ENCODE results near the gene ZFYVE27.

Gene ZFYVE27

GRCh38 chr10:97718178-97718577 is 18.8 kb upstream of the ZFYVE27 start:
- H3K4me3 ChIP-seq (ENCODE audit: low read length), result no peak overlapping the region
- peaks cover 37% of the 10 kb centered on the region for H3K4me1 ChIP-seq (ENCODE audit: insufficient read depth, low read length)
- H3K36me3 ChIP-seq (ENCODE audit: insufficient read depth, low read length), result peaks cover 17% of the 10 kb centered on the region
- no peaks in the 10 kb centered on the region for H3K9me3 ChIP-seq (ENCODE audit: insufficient read depth, low read depth, low read length)
- H3K27me3 ChIP-seq (ENCODE audit: insufficient read depth, low read length), result no peaks in the 10 kb centered on the region
- 80% methylated on average over 6 of the region's 6 CpGs for WGBS
- H3K9ac ChIP-seq (ENCODE audit: low read depth, low read length), result no peak overlapping the region
- H3K27ac ChIP-seq (ENCODE audit: low read depth, low read length), result no peak overlapping the region

GRCh38 chr10:97718659-97719142 is 18.2 kb upstream of the ZFYVE27 start:
- Histone ChIP-seq H3K9me3 (ENCODE audit: insufficient read depth, low read depth, low read length) (no peaks in the 10 kb centered on the region), H3K4me1 (ENCODE audit: insufficient read depth, low read length) (peaks cover 37% of the 10 kb centered on the region), H3K27ac (ENCODE audit: low read depth, low read length) (peak overlapping the region; percentile 41; the same call in 1 of the 2 replicates), H3K4me3 (ENCODE audit: low read length) (no peak overlapping the region), H3K9ac (ENCODE audit: low read depth, low read length) (no peak overlapping the region), H3K36me3 (ENCODE audit: insufficient read depth, low read length) (peaks cover 17% of the 10 kb centered on the region), H3K27me3 (ENCODE audit: insufficient read depth, low read length) (no peaks in the 10 kb centered on the region)
- WGBS, result 84% methylated on average over 8 of the region's 8 CpGs

- WGBS, result 91% methylated on average over 2 of the region's 2 CpGs
- Histone ChIP-seq H3K27ac (ENCODE audit: low read depth, low read length) (peak overlapping the region; percentile 68), H3K9me3 (ENCODE audit: insufficient read depth, low read depth, low read length) (no peaks in the 10 kb centered on the region), H3K4me3 (ENCODE audit: low read length) (0 out of 2 replicates have a peak overlapping the region, but pooled peaks have one; percentile 10), H3K9ac (ENCODE audit: low read depth, low read length) (no peak overlapping the region), H3K27me3 (ENCODE audit: insufficient read depth, low read length) (no peaks in the 10 kb centered on the region), H3K4me1 (ENCODE audit: insufficient read depth, low read length) (peaks cover 37% of the 10 kb centered on the region), H3K36me3 (ENCODE audit: insufficient read depth, low read length) (peaks cover 17% of the 10 kb centered on the region)
These were observed 17.3 kb upstream of the ZFYVE27 start for GRCh38 chr10:97719602-97720001.

- 97% methylated on average over 9 of the region's 12 CpGs for WGBS
- peaks cover 10% of the 10 kb centered on the region for H3K36me3 ChIP-seq (ENCODE audit: insufficient read depth, low read length)
These were observed 14.8 kb upstream of the ZFYVE27 start for GRCh38 chr10:97721871-97722780.

GRCh38 chr10:97723001-97723400 is 13.9 kb upstream of the ZFYVE27 start:
- H3K9me3 ChIP-seq (ENCODE audit: insufficient read depth, low read depth, low read length), result no peaks in the 10 kb centered on the region
- 83% methylated on average over 3 of the region's 3 CpGs for WGBS
- H3K36me3 ChIP-seq (ENCODE audit: insufficient read depth, low read length), result peaks cover under 1% of the 10 kb centered on the region; the same call in 1 of the 2 replicates
- H3K27ac ChIP-seq (ENCODE audit: low read depth, low read length), result no peak overlapping the region
- no peak overlapping the region for H3K4me3 ChIP-seq (ENCODE audit: low read length)
- H3K9ac ChIP-seq (ENCODE audit: low read depth, low read length), result no peak overlapping the region
- H3K4me1 ChIP-seq (ENCODE audit: insufficient read depth, low read length), result peaks cover 20% of the 10 kb centered on the region
- H3K27me3 ChIP-seq (ENCODE audit: insufficient read depth, low read length), result no peaks in the 10 kb centered on the region

More at GRCh38 chr10:97721871-97722780, 14.8 kb upstream of the ZFYVE27 start:
- Histone ChIP-seq H3K9me3 (ENCODE audit: insufficient read depth, low read depth, low read length) (no peaks in the 10 kb centered on the region), H3K27ac (ENCODE audit: low read depth, low read length) (no peak overlapping the region), H3K4me3 (ENCODE audit: low read length) (no peak overlapping the region), H3K9ac (ENCODE audit: low read depth, low read length) (no peak overlapping the region), H3K4me1 (ENCODE audit: insufficient read depth, low read length) (peaks cover 22% of the 10 kb centered on the region), H3K27me3 (ENCODE audit: insufficient read depth, low read length) (no peaks in the 10 kb centered on the region)

GRCh38 chr10:97724341-97724941 is 12.5 kb upstream of the ZFYVE27 start:
- peaks cover 6% of the 10 kb centered on the region; the same call in 1 of the 2 replicates for H3K4me1 ChIP-seq (ENCODE audit: insufficient read depth, low read length)
- 83% methylated on average over 5 of the region's 5 CpGs for WGBS
- H3K9ac ChIP-seq (ENCODE audit: low read depth, low read length), result no peak overlapping the region
- H3K9me3 ChIP-seq (ENCODE audit: insufficient read depth, low read depth, low read length), result no peaks in the 10 kb centered on the region
- H3K4me3 ChIP-seq (ENCODE audit: low read length), result no peak overlapping the region
- no peak overlapping the region for H3K27ac ChIP-seq (ENCODE audit: low read depth, low read length)
- no peaks in the 10 kb centered on the region for H3K36me3 ChIP-seq (ENCODE audit: insufficient read depth, low read length)
- H3K27me3 ChIP-seq (ENCODE audit: insufficient read depth, low read length), result no peaks in the 10 kb centered on the region

- Histone ChIP-seq H3K4me3 (ENCODE audit: low read length) (peak overlapping the region; percentile 32), H3K36me3 (ENCODE audit: insufficient read depth, low read length) (no peaks in the 10 kb centered on the region), H3K9ac (ENCODE audit: low read depth, low read length) (no peak overlapping the region), H3K4me1 (ENCODE audit: insufficient read depth, low read length) (no peaks in the 10 kb centered on the region), H3K27ac (ENCODE audit: low read depth, low read length) (no peak overlapping the region), H3K27me3 (ENCODE audit: insufficient read depth, low read length) (no peaks in the 10 kb centered on the region), H3K9me3 (ENCODE audit: insufficient read depth, low read depth, low read length) (no peaks in the 10 kb centered on the region)
- 14% methylated on average over 7 of the region's 8 CpGs for WGBS
These were observed 10.2 kb upstream of the ZFYVE27 start for GRCh38 chr10:97726636-97727178.

- Histone ChIP-seq H3K4me3 (ENCODE audit: low read length) (no peak overlapping the region), H3K36me3 (ENCODE audit: insufficient read depth, low read length) (no peaks in the 10 kb centered on the region), H3K9ac (ENCODE audit: low read depth, low read length) (no peak overlapping the region), H3K27me3 (ENCODE audit: insufficient read depth, low read length) (peaks cover 3% of the 10 kb centered on the region; the same call in 1 of the 2 replicates), H3K4me1 (ENCODE audit: insufficient read depth, low read length) (no peaks in the 10 kb centered on the region), H3K9me3 (ENCODE audit: insufficient read depth, low read depth, low read length) (no peaks in the 10 kb centered on the region), H3K27ac (ENCODE audit: low read depth, low read length) (no peak overlapping the region)
- 92% methylated on average over 5 of the region's 5 CpGs for WGBS
These were observed 7.9 kb upstream of the ZFYVE27 start for GRCh38 chr10:97729014-97729413.

GRCh38 chr10:97731346-97732051 is 5.4 kb upstream of the ZFYVE27 start:
- no peak overlapping the region for H3K9ac ChIP-seq (ENCODE audit: low read depth, low read length)
- H3K36me3 ChIP-seq (ENCODE audit: insufficient read depth, low read length), result no peaks in the 10 kb centered on the region
- 79% methylated on average over 9 of the region's 9 CpGs for WGBS
- H3K9me3 ChIP-seq (ENCODE audit: insufficient read depth, low read depth, low read length), result peaks cover 9% of the 10 kb centered on the region
- peaks cover 23% of the 10 kb centered on the region for H3K27me3 ChIP-seq (ENCODE audit: insufficient read depth, low read length)
- H3K4me1 ChIP-seq (ENCODE audit: insufficient read depth, low read length), result no peaks in the 10 kb centered on the region
- no peak overlapping the region for H3K4me3 ChIP-seq (ENCODE audit: low read length)
- no peak overlapping the region for H3K27ac ChIP-seq (ENCODE audit: low read depth, low read length)

GRCh38 chr10:97732052-97732359 is 4.9 kb upstream of the ZFYVE27 start:
- whole genome bisulfite sequencing, result 84% methylated on average over 4 of the region's 4 CpGs
- H3K4me3 ChIP-seq (ENCODE audit: low read length), result no peak overlapping the region
- H3K9ac ChIP-seq (ENCODE audit: low read depth, low read length), result no peak overlapping the region
- H3K36me3 ChIP-seq (ENCODE audit: insufficient read depth, low read length), result no peaks in the 10 kb centered on the region
- no peak overlapping the region for H3K27ac ChIP-seq (ENCODE audit: low read depth, low read length)
- peaks cover 25% of the 10 kb centered on the region for H3K27me3 ChIP-seq (ENCODE audit: insufficient read depth, low read length)
- H3K9me3 ChIP-seq (ENCODE audit: insufficient read depth, low read depth, low read length), result peaks cover 11% of the 10 kb centered on the region
- H3K4me1 ChIP-seq (ENCODE audit: insufficient read depth, low read length), result no peaks in the 10 kb centered on the region
